Activated T-cell treated with anti-CD3 and anti-CD28 coated beads, Interleukin-2, amount 50 U/mL, for 48 hours (primary cell): Measurements from ENCODE around the gene NEK6.

Experiments used
- DNase-seq, 2 experiments: peaks; one replicate each; pipeline ENCODE4 v3.0.0-alpha.2; 2020

The NEK6 gene

DNA sequence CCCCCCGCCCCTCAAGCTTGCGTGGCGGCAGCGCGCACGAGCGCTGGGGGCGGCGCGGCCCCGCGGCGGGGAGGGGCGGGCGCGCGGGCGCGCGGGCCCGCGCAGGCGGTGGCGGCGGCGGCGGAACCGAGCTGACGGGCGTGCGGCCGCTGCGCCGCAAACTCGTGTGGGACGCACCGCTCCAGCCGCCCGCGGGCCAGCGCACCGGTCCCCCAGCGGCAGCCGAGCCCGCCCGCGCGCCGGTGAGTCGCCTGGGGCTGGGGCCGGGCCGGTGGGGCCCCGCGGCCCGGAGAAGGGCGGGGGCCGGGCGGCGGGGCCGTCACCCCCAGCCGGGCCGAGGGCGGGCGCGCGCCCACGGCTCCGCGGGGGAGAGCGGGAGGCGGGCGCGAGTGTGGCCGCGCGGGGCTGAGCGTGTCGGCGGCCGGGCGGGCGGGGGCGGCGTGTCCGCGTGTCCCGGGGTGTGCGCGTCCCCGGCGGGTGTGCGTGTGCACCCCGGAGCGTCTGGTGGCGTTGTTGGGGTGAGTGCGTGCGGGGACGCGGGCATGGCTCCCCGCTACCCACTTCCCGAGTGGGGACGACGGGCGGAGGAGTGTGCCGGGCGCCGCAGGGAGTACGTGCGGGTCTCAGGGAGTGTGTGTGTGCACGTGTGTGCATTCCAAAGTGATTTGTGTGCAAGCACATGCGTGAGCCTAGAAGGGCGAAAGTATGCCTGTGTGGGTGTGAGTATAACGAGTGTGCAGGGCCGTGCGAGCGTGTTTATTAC is at the start of gene NEK6:
NEK6 (plus strand) TSS at position 106 of the 763 bp plus-strand sequence. CDS start 44,016 bp downstream, outside the sequence.
- DNase-seq, result peak in 1 of 2 experiments; percentile 50

DNA sequence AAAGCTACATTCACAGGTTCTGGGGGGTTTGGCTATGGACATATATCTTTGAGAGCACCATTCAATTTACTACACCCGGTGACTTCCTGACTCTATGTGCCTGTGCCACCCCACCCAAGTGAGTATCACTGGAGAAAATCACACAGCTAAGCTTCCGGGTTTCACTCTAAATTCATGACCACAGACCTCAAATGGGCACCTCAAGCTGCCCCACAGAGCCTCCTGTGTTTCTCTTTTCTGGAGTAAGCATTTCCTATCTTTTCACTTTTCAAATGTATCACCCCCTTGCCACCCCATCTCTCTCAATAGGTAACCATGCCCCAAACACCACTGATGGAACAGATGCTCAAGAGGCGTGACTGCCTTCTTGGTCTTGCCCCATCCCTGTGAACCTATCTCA is 49.2 kb upstream of the NEK6 start:
- peak; percentile 38 to 56 for DNase-seq

DNA sequence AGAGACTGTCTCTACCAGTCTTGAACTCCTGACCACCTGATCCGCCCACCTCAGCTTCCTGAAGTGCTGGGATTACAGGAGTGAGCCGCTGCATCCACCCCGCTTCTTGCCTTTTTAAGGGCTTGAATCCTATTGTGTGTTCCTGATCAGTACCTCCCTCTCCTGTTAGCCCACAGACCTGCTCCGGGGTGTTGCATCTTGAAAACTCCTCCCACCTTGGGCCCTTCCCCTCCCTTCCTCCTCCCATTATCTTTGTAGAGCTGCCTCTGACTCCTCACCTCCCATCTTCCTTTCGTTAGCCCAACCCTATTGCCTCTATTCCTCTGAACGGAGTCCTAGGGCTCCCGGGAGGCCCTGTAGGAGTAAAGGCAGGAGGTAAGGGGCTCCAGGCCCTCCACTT is 48.5 kb upstream of the NEK6 start:
- DNase-seq, result no peak

DNA sequence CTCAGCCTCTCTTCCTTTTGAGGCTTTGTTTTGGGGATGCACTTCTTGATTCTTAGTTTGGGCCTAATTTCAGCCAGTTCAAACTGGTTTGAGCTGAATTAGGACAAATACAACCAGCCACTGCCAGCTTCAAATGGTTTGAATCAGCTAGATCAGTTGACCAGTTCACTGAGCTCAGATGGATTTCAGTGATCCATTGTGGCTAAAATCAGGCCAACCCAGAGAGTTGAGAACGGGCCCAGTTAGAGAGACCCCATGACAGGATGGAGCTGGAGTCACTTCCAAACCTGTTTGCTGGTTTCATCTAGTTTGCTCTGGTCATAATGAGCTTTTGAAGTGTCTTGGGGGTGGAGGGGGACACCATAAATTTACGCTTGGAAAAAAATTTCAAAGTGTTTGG is 48.0 kb upstream of the NEK6 start:
- DNase-seq, result no peak

DNA sequence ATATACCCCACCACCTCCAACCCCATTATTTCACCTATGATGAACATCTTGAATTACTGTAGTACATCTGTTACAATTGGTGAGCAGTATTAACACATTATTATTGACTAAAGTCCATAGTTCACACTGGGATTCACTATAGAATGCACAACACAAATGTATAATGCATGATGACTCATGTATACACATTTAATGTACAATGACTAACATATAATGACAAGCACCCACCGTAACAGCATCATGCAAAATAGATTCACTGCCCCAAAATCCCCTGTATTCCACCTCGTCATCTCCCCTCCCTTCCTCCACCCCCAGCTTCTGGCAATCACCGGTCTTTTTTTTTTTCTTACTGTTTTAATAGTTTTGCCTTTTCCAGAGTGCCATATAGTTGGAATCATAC is 47.1 kb upstream of the NEK6 start:
- DNase-seq, result peak in 1 of 2 experiments; percentile 59

DNA sequence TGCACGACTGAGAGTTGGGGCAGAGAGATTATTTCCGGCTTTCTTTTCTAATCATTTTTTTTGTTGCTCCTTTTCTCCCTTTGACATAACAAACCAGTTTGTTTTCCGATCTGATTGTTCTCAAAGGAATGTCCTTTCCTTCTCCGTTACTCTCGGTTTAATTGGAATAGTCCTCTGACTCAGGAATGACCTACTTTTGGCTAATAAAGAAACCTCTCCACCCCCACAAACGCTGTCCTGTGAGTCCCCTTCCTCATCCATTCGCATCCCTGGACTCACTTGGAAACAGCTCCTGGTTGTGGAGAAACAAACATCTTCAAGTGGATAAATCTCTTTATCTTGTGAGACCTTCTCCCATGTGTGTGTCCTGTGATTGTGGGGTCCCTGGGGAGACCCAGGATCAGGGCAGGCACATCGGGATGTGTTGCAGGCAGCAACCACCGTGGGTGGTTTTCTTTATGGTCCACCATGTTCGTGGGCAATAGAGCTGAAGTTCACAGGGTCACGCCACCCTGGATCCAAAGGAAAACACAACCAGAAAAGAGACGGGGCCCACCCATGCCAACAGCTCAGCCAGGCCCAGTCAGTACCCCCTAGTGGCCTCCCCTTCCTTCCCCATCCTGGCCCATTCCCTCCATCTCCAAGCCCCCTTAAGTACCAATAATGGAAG is 45.2 kb upstream of the NEK6 start:
- no peak for DNase-seq

DNA sequence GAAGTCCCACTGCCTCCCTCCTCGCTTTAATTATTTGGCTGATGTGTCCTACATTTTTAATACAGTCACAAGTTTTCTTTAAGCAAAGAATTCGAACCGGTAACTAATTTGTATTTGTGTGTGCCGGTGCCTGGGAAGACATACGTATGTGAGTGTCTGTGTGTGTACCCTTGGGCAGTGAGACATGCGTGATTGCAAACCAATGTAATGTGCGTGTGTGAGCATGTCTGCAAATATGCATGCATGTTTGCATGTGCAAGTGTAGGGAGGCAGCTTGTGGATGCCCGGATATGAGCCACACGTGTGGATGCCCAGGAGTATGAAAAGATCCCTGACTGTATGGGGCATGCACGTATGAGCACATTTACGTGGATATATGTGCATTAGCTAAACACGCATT is 44.4 kb upstream of the NEK6 start:
- no peak for DNase-seq

DNA sequence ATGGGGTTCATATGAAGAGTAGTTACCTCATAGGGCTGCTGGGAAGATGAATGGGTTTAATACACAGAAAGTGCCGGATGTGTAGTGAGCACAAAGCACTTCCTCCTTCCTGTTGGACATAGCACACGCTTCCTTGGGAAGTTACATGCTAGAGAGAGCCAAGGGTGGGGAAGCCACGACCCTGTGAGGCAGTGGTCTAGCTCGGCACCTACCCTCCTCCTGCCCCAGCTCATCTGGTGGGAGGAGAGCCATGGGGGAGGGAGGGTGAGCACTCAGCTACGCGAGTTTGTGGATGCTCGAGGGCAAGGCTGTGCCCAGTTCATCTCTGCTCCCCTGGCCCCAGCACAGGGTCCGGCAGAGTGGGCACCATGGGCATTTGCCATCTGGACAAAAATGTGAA is 43.6 kb upstream of the NEK6 start:
- no peak for DNase-seq

DNA sequence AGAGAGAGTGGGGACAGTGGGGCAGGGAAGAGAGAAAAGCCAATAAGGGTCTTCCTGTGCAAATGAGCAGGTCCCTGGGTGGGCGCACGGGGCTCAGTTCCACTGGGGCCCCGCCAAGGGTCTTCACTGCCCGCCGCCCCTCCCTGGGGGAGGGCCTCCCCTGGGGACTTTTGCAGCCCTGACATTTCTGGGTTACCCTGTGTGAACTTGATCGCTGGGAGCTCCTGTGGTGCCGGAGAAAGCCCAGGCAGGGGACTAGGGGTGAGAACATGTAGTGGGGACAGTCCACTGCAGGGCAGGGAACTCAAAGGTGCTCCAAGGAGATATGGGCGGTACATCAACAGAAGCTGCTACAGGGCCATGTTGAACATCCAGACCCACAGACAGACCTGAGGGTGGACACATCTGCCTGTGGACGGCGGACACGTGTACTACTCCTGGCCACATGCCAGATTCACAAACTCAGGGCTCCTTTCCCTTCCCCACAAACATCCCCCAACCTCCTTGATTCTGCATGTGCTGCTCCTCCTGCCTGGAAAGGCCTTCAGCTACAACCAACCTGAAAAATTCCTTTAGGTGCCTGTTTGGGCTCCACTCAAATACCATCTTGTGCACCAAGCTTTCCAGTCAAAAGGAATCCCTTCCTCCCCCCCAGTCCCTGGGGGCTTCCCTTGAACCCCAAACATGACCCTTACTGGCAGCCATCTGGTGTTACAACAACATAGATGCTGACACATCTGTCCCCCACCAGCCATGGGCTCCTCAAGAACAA is 43.0 kb upstream of the NEK6 start:
- no peak for DNase-seq

DNA sequence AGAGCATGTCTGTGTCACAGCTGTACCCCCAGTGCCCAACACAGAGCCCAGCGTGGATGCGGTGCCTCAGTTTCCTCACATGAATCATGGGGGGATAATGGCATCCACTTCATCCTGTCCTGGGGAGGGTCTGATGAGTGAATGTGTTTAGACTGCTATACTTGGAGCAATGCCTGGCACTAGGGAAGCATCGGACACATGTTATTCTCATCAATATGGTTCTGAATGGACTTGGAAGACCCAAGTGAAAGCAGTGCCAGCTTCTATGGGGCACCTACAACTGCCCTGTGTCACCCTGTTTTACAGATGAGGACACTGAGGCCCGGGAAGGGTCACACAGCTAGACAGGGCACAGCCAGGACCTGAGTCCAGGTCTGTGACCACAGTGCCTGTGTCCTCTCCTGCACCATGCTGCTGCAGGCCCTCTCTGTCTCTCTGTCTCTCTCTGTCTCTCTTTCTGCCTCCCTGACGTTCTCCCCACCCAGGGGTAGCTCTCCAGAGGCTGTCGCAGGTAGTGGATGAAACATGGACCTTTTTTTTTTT is 42.3 kb upstream of the NEK6 start:
- DNase-seq, result no peak

DNA sequence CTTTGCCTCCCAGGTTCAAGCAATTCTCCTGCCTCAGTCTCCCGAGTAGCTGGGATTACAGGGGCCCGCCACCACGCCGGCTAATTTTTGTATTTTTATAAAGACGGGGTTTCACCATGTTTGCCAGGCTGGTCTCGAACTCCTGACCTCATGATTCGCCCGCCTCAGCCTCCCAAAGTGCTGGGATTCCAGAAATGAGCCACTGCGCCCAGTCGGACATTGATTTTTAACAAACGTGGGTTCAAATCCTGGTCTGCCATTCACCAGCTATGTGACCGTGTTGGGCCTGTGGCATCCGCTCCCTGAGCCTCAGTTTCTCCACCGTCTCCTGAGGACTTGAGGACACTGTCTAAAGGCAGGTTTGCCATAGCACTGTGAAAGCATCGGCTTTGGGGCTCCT is 41.8 kb upstream of the NEK6 start:
- no peak for DNase-seq

DNA sequence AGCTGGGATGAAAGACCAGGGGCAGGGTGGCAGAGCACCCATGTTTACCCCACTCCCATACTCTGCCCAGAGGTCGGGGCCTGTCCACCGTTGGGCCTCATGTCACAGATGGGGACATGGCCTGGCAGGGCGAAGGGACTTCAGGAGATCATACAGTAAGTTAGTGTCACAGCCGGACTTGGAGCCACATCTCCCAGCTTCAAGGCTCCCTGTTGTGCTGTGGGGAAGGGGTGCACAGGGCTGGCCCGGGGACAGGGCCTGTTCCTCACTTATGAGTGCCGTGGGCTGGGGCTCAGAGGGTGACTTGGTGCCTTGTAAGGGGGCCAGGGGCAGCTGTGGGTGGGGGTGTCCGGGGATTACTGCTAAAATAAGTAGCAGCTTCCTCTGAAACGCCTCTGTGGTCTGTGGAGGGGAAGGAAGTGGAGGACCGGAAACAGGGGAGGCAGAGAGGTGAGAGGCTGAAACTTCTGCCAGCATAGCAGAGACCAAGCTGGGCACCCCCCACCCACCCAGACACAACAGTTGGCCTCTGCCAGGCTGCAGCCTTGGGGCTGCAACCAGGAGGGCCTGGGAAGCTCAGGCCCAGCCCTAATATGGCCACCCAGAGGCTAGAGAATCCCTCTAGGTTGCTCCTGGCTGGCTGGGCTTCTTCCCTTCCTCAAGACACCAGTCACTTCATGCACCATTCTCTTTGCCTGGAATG is 41.1 kb upstream of the NEK6 start:
- peak; percentile 70 to 77 for DNase-seq

DNA sequence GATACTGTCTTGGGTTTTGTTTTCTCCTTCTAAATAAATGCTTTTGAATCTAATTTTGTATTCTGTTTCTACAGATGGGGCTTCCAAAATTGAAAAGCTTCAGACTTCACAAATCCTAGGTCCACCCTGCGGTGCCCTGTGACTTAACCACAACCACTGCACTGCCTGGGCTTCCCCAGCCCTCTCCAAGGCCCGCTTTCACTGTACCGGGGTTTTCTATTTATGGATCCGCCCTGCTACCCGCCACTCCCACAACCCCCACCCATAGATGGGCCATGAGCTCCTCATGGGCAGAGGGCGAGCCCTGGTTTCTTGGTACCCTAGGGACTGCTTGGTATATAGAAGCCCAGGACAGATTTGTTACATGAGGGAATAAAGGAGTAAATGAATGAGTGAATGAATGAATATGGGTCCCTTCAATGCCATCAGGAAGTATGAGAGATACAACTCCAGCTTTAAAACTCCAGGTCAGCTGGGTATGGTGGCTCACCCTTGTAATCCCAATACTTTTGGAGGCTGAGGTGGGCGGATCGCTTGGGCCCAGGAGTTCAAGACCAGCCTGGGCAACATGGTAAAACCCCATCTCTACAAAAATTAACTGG is 39.8 kb upstream of the NEK6 start:
- peak in 1 of 2 experiments; percentile 5 for DNase-seq

DNA sequence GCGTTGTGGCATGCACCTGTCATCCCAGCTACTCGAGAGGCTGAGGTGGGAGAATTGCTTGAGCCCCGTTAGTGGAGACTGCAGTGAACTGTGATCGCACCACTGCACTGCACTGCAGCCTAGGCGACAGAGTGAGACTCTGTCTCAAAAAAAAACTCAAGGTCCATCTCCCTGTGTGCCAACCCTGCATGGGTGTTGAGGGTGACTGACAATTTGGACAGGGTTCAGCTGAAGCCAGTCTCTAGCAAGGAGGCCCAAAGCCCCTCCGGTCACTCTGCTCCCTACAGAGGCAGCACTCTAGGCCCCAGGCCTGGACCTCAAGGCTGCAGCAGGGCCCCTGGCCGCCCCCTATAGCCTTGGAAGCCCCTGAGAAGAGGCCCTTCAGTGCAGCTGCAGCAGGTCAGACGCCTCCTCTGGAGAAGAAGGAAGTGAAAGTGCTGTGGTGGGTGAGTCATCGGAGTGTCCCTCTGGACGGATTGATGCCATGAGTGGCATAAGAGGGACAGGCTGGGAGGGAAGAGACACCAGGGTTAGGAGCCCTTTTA is 39.2 kb upstream of the NEK6 start:
- DNase-seq, result peak; percentile 59 to 66

DNA sequence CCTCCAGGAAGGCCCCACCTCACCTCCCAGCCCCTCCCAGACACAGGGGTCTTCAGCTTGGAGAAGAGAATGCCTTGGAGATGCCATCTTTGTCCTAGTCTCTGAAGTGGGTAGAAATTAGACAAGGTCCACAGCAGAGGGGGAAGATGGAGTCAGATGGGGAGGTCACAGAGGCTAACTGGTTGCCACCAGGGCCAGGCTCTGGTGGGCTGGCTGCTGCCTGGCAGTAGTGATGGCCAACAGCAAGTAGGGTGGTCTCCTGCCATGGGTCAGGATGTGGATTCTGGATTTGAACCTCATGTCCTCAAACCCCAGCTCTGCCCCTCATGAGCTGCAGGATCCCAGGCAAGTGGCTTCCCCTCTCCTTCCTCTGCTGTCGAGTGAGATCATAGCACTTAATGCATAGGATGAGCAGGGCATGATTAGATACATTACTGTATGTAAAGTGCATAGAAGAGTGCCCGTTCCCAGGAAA is 38.7 kb upstream of the NEK6 start:
- no peak for DNase-seq

DNA sequence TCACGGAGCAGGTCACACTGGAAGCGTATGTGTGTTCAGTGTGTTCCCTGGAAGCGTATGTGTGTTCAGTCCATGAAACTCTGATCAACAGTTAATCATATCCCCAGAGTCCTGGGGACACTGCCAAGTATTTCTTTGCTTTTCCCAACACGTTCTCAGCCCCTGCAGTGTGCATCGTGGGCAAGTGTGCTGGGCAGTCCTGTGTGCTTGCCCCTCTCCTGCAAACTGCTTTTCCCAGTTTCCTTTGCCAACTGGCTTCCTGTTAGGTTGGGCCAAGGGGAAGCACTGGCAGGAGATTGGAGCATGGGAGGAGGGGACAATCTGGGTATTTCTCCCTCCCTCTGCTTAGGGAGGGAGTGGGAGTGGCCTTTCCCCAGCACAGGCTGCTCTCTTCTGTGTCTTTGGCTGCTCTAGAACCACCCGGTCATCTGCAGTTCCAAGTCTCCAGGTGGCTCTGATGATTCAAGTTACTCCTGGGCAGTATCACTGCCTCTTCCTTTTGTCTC is 36.8 kb upstream of the NEK6 start:
- no peak for DNase-seq

DNA sequence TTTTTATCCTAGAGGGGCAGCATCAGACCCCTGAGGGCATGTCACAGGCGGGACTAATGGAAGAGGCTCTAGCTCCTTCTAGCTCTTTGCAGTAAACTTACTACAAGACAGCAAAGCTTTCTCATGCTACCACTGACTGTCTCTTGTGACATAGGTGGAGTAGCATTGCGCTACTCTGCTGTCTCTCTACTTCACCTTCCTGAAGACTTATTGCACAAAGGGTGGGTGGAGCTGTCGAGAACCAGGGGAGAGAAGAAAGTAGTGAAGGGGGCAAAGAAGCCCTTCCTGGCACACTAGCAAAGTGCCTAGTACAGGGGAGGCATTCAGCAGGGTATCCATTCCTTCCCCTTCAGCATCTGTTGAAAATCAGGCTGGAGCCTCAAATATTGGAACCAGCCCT is 36.1 kb upstream of the NEK6 start:
- DNase-seq, result no peak

DNA sequence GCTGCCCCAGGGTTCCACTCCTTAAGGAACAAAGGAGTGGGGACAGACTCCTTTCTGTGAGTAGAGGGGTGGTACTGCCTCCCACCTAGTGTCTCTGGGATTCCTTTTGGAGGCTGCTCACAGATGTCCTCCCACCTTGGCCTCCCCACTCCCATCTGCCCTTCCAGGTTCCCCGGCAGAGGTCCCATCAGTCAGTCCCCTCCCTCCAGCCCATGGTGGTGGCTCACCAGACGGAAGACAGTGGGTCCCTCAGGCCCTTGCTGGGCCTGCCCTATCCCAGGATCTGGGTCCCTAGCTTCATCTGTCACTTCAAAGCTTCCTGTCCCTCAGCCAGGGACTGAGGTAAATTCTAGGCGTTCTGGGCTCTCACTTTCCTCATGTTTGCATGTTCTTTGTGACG is 35.6 kb upstream of the NEK6 start:
- DNase-seq, result no peak

DNA sequence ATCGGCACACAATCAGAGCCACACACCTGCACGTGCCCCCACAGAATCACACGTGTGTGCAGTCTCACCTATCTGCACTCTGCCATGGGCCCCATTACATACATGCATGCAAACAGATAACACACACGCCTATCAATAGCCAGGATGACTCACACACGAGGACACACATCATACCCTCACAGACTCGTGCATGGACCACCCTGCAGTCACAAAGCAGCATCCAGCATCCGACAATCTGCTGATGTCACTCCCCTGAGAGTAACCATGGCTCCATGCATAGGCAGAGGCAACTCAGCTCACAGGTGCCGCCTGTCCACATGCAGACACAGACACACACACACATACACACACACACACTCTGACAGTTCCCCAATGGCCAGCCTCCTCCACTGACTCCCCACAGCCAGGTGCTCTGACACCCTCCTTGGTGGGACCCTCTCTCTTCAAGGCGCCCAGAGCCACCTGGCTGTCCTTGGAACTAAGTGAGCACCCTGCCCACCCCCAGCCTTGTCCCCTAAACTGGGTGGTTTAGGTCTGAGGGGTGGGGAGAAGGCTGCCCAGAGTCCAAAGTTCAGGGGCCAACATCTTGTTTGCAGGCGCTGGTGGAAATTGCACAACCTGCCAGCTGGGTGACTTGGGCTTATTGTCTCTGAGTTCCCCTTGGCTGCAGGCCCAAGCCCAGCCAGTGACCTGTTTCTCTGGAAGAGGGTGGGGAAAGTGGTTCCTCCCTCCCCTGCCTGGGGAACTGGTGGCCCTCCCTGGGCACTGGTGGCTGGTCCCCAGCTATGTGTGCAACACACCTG is 34.6 kb upstream of the NEK6 start:
- no peak for DNase-seq

DNA sequence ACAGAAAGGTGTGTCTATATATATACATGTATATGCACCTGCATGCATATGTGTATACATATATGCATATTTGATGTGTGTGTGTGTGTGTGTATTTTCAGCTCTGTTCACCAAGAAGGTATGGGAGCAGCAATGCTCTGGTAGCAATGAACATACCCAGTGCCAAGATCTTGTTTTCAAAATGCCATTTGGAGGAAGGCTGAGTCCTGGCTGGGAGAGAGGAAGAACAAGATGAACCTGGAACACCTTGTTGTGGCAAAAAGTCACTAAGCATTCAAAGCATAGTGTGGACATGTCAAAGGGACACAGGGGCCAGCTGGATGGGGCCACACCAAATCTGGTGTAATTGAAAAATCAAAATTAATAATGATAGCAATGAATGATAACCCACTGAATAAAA is 31.8 kb upstream of the NEK6 start:
- DNase-seq, result no peak

DNA sequence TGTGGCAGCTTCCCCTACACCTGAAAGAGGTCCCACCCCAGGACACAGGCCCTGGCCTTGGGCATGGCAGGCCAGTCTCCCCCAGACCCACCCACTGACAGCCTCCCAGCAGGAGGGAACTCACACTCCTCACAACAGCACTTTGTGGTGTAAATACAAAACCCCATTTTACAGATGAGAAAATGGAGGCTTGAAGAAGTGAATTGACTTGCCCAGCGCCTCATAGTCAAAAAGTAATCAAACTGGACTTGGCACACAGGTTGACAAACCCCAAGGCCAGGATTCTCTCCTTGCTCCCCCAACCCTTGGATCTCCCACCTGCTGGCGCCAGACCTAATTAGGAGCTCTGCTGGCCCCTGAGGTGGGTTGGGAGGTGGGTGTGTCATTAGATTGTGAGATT is 29.2 kb upstream of the NEK6 start:
- no peak for DNase-seq
